CD14-positive monocyte (primary cell): ENCODE results near the gene CUX1. TPM values are rescaled to one million over a fixed set of nuclear protein-coding genes. Genes with fewer than 3 reads are reported as not detected.

Experiments
- DNase-seq, 3 donors: peaks; one replicate each; pipeline ENCODE4 v3.0.0-alpha.2; 2011 to 2022
- H2AFZ ChIP-seq: 2 replicates; pipeline ENCODE4 v1.6.0; 2012; ENCODE audit warnings: mild to moderate bottlenecking, low read depth, low read length, inconsistent platforms; ENCODE audit not compliant: insufficient read depth, poor library complexity, severe bottlenecking
- H3K27ac ChIP-seq, 2 donors: 1 replicate in 1 of 2; 2 replicates in 1 of 2; pipeline ENCODE4 v1.5.1; 2012 to 2013; ENCODE audit warnings: low read length in 2 of 2, control low read depth in 1 of 2, inconsistent platforms in 1 of 2, low read depth in 1 of 2, mild to moderate bottlenecking in 1 of 2
- H3K27me3 ChIP-seq, 2 donors: one replicate each; pipeline versions ENCODE4 v1.6.0 to v1.6.1; 2011 to 2013; ENCODE audit warnings: low read length in 2 of 2; ENCODE audit not compliant: control insufficient read depth in 2 of 2, insufficient read depth in 2 of 2
- H3K36me3 ChIP-seq, 2 donors: replicated peaks in 1 of 2; 1 replicate in 1 of 2; 2 replicates in 1 of 2; pipeline versions ENCODE4 v1.5.1 to v1.6.1; 2012 to 2013; ENCODE audit warnings: low read length in 2 of 2, control low read depth in 1 of 2, inconsistent platforms in 1 of 2, mild to moderate bottlenecking in 1 of 2; ENCODE audit not compliant: insufficient read depth in 2 of 2, control insufficient read depth in 1 of 2
- H3K4me1 ChIP-seq, 2 donors: 1 replicate in 1 of 2; 2 replicates in 1 of 2; pipeline versions ENCODE4 v1.5.1 to v1.6.1; 2012 to 2013; ENCODE audit warnings: low read length in 2 of 2, control low read depth in 1 of 2, inconsistent platforms in 1 of 2, mild to moderate bottlenecking in 1 of 2, moderate library complexity in 1 of 2; ENCODE audit not compliant: insufficient read depth in 2 of 2, control insufficient read depth in 1 of 2
- H3K4me2 ChIP-seq: replicated peaks from 2 replicates; pipeline ENCODE3; 2012; ENCODE audit warnings: low read length, moderate library complexity, mild to moderate bottlenecking; ENCODE audit not compliant: poor library complexity, severe bottlenecking; ENCODE audit errors: extremely low read depth
- H3K4me3 ChIP-seq, 3 experiments: fragments of 200-600 bp in 1 of 3; sonication (generic) in 1 of 3; replicated peaks in 1 of 3; 1 replicate in 2 of 3; 2 replicates in 1 of 3; pipeline ENCODE4 v1.5.1; 2011 to 2013; ENCODE audit warnings: low read length in 3 of 3, mild to moderate bottlenecking in 3 of 3, control low read depth in 2 of 3, low read depth in 2 of 3, inconsistent platforms in 1 of 3, moderate library complexity in 1 of 3
- H3K79me2 ChIP-seq: 2 replicates; pipeline ENCODE4 v1.6.0; 2012; ENCODE audit warnings: mild to moderate bottlenecking, control low read depth, inconsistent platforms, low read length, moderate library complexity; ENCODE audit not compliant: insufficient read depth
- H3K9ac ChIP-seq: 2 replicates; pipeline ENCODE4 v1.6.0; 2017; ENCODE audit warnings: low read length, mild to moderate bottlenecking; ENCODE audit not compliant: insufficient read depth, poor library complexity, severe bottlenecking
- H3K9me3 ChIP-seq, 2 donors: replicated peaks in 1 of 2; 1 replicate in 1 of 2; 2 replicates in 1 of 2; pipeline versions ENCODE4 v1.5.1 to v1.6.1; 2012 to 2013; ENCODE audit warnings: low read length in 2 of 2, control low read depth in 1 of 2; ENCODE audit not compliant: control insufficient read depth in 1 of 2, insufficient read depth in 1 of 2
- H4K20me1 ChIP-seq: 2 replicates; pipeline ENCODE4 v1.6.0; 2012; ENCODE audit warnings: mild to moderate bottlenecking, low read length, control low read depth, moderate library complexity; ENCODE audit not compliant: insufficient read depth
- H3K27ac Mint-ChIP-seq, 7 donors: one replicate each; pipeline ENCODE4 v1.8.0; 2020; ENCODE audit warnings: mild to moderate bottlenecking in 7 of 7, mixed read lengths in 7 of 7, moderate library complexity in 6 of 7, inconsistent platforms in 2 of 7
- H3K27me3 Mint-ChIP-seq, 3 donors: one replicate each; pipeline ENCODE4 v1.8.0; 2021 to 2022; ENCODE audit warnings: low read depth in 3 of 3, mild to moderate bottlenecking in 3 of 3, mixed read lengths in 3 of 3, moderate library complexity in 3 of 3, inconsistent platforms in 1 of 3
- H3K36me3 Mint-ChIP-seq, 2 donors: one replicate each; pipeline ENCODE4 v1.8.0; 2020; ENCODE audit warnings: mixed read lengths in 2 of 2, inconsistent platforms in 1 of 2, mild to moderate bottlenecking in 1 of 2
- H3K4me1 Mint-ChIP-seq: one replicate; pipeline ENCODE4 v1.8.0; 2020; ENCODE audit warnings: mild to moderate bottlenecking, mixed read lengths
- H3K4me3 Mint-ChIP-seq, 2 donors: one replicate each; pipeline ENCODE4 v1.8.0; 2020; ENCODE audit warnings: mild to moderate bottlenecking in 2 of 2, mixed read lengths in 2 of 2, moderate library complexity in 1 of 2
- H3K9me3 Mint-ChIP-seq, 7 donors: one replicate each; pipeline ENCODE4 v1.8.0; 2020 to 2022; ENCODE audit warnings: mixed read lengths in 7 of 7, mild to moderate bottlenecking in 6 of 7, moderate library complexity in 6 of 7, inconsistent platforms in 2 of 7
- CTCF ChIP-seq: fragments of 200-600 bp; IDR thresholded peaks from one replicate; pipeline ENCODE4 v1.8.0; 2022; ENCODE audit warnings: antibody characterized with exemption, mild to moderate bottlenecking
- WGBS: methylation state at CpG from one replicate; pipeline ENCODE4 v1.1.5; 2013; ENCODE audit warnings: missing lambda C conversion rate; ENCODE audit not compliant: insufficient coverage; 5-methylcytosine and 5-hydroxymethylcytosine counted together
- intact Hi-C, 2 donors: fragments of 100-400 bp; cut with micrococcal nuclease; formaldehyde crosslinking; loops; one replicate each; pipeline versions ENCODE4 v1.15.0 to v1.15.1; 2023
- polyA plus RNA-seq, 3 donors: library from polyadenylated mRNA; depleted of rRNA in 1 of 3; unstranded in 2 of 3; stranded (reverse) in 1 of 3; fragments of 300-500 nt in 2 of 3; fragments of >200 nt in 1 of 3; fragmentation: Illumina TruSeq in 2 of 3; gene quantifications; 1 replicate in 2 of 3; 2 replicates in 1 of 3; pipeline ENCODE4 v1.2.3, GENCODE V29; 2012 to 2021

Gene CUX1
- polyA plus RNA-seq, 3 donors = 17.6 to 38.0 (median 28.0) TPM

DNA sequence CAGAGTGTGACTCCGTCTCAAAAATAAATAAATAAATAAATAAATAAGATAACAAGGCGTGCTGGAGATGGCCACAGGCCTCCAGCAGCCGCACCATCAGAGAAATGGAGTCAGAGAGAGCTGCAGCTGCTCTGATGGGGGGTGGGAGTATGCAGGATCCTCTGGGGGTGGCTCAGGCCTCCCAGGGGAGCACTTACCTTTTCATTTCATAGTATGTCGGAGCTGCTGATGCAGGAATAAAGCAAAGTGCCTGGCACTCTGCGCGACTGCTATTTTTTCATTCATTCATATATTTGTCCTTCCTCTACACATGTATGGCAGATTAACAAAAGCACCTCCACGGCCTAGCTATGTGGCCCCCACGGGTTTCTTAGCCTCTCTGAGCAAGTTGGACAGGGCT, 175.9 kb downstream of the CUX1 start:
- WGBS = 100% methylated on average over 2 of the region's 8 CpGs
- H3K27me3 ChIP-seq = no peaks in the 10 kb centered on the region
- H3K4me1 Mint-ChIP-seq = peaks cover 31% of the 10 kb centered on the region
- intact Hi-C loops = no loop called here
- no peak overlapping the region for H3K4me3 ChIP-seq
- no peak overlapping the region for H3K4me2 ChIP-seq
- peak overlapping the region in 1 of 7 donors; percentile 71 for H3K27ac Mint-ChIP-seq
- peaks cover 82% of the 10 kb centered on the region for H3K79me2 ChIP-seq
- no peak for TF ChIP-seq CTCF
- H4K20me1 ChIP-seq = peaks cover 100% of the 10 kb centered on the region
- H3K4me3 Mint-ChIP-seq = no peak overlapping the region
- peaks cover 9 to 32% of the 10 kb centered on the region in 2 donors for H3K36me3 Mint-ChIP-seq
- peaks cover 12 to 22% of the 10 kb centered on the region in 2 donors for H3K4me1 ChIP-seq
- no peak overlapping the region for H3K27ac ChIP-seq
- DNase-seq = no peak
- peaks cover 4 to 12% of the 10 kb centered on the region in 2 donors for H3K36me3 ChIP-seq
- peaks cover 0 to 4% (median 0%) of the 10 kb centered on the region in 7 donors for H3K9me3 Mint-ChIP-seq
- no peak overlapping the region for H3K9ac ChIP-seq
- H3K27me3 Mint-ChIP-seq = peaks cover 0 to 2% (median 0%) of the 10 kb centered on the region in 3 donors
- no peaks in the 10 kb centered on the region for H3K9me3 ChIP-seq
- H2AFZ ChIP-seq = no peak overlapping the region

GRCh38 chr7:101995121-101995520, 177.7 kb downstream of the CUX1 start:
- 25% methylated on average over 3 of the region's 5 CpGs for WGBS
- intact Hi-C loops = no loop called here
- no peak for TF ChIP-seq CTCF
- Histone ChIP-seq H3K4me3 (no peak overlapping the region), H3K79me2 (peaks cover 89% of the 10 kb centered on the region), H3K4me1 (peaks cover 12 to 21% of the 10 kb centered on the region in 2 donors), H3K27me3 (no peaks in the 10 kb centered on the region), H3K36me3 (peaks cover 2 to 5% of the 10 kb centered on the region in 2 donors), H3K9ac (no peak overlapping the region), H4K20me1 (peaks cover 100% of the 10 kb centered on the region), H3K27ac (no peak overlapping the region), H2AFZ (no peak overlapping the region), H3K9me3 (no peaks in the 10 kb centered on the region), H3K4me2 (no peak overlapping the region)
- no peak overlapping the region for H3K4me3 Mint-ChIP-seq
- peaks cover 0 to 4% (median 0%) of the 10 kb centered on the region in 7 donors for H3K9me3 Mint-ChIP-seq
- H3K4me1 Mint-ChIP-seq = peaks cover 31% of the 10 kb centered on the region
- no peak for DNase-seq
- H3K36me3 Mint-ChIP-seq = peaks cover 3 to 24% of the 10 kb centered on the region in 2 donors
- H3K27me3 Mint-ChIP-seq = no peaks in the 10 kb centered on the region
- peak overlapping the region in 3 of 7 donors; percentile 2 to 42 (median 24) for H3K27ac Mint-ChIP-seq
